NCI-H2081 treated with DMSO at 0.1 percent for 48 hours (cell line): ENCODE measurements around the gene LRAT.
"Not testable (repeated sequence)": the region's sequence is repeated elsewhere in the genome, so short reads cannot be mapped to it uniquely, and the experiment has no call there.

Source experiments
- DNase-seq: peaks from one replicate; lab custom pipeline; 2025; lab: John Stamatoyannopoulos, UW

Gene LRAT

DNA sequence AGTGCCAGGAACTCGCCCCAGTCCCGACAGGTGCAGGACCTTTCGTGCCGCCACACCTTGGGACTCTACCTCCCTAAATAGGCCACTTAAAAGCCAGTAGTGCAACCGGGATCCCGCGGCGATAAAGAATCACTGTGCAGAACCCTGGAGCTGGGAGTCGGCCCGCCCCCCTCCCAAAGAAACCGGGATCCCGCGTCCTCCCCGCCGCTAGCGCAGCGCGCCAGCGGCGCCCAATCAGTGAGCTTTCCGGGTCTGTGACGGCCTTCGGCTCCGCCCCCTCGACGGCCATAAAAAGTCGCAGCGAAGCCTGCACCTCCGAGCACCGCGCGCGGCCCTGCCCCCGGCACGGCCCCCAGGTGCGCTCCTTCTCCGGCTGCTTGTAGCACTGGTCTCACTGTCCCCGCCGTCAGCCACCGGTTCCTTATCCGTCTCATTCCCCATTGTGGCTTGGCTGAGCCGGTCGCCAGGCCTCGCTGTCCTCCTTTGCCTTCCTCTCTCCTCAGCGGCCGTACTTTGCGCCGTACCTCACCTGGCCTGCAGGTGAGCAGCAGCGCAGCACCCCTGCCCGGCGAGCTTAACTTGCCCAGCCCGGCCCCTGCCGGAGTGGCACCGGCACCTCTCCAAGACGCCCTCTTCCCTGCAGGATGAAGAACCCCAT lies at the start of gene LRAT:
LRAT (plus strand) TSS at position 318 of the 658 bp plus-strand sequence; CDS start at position 645, 327 bp downstream.
- DNase-seq = peak; percentile 14

GRCh38 chr4:154707877-154708276 lies 35.9 kb upstream of the LRAT start:
- DNase-seq = no peak

GRCh38 chr4:154709550-154709949 lies 34.2 kb upstream of the LRAT start:
- no peak for DNase-seq

- DNase-seq = no peak
Observed at GRCh38 chr4:154711522-154711921, 32.3 kb upstream of the LRAT start.

DNA sequence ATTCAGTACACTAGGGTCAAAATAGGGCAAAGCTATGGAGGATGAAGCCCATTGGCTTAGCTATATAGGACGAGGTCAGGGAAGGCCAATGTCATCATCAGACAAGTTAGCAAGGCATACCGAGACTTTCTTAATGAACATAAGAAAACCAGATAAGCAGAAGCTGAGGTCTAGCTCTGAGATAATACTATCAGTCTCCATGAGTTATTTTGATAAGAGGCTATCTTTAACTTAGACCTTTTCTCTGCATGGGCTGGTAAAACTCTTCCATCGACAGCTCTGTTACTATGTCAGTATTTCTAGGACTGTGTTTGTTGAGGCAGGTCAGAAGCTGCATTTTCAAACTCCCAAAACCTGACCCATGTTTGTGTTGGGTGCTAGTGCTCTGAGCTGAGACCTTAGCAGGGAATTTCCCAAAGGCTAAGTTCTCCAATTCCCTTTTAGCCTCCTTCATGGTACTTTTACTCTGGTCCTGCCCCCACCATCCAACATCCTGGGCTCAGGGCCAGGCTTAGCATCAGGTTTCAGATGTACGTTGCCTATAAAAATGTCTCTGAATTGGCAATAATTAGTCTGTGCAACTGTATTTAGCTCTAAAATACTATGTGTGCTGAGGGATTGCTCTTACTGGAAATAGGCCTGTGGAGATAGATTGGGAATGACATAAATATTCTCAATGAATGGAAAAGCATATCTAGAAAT lies 29.3 kb upstream of the LRAT start:
- DNase-seq = no peak

DNA sequence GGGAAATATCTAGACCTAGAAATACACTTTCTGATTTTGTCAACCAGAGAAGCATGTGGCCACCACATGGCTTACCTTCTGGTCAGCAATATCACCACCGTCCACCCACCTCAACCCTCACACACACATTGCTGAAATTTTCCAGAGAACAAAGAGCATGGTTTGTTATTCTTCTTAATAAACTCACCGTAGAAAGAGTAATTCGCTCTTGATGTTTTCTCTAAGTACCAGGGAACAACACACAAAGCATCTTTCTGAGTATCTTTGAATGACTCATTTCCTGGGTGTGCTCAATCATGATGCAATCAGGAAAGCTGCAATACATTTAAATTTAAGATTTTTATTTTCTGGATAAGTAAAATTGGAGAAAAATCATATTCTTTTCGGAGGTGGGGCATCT lies 24.7 kb upstream of the LRAT start:
- no peak for DNase-seq

DNA sequence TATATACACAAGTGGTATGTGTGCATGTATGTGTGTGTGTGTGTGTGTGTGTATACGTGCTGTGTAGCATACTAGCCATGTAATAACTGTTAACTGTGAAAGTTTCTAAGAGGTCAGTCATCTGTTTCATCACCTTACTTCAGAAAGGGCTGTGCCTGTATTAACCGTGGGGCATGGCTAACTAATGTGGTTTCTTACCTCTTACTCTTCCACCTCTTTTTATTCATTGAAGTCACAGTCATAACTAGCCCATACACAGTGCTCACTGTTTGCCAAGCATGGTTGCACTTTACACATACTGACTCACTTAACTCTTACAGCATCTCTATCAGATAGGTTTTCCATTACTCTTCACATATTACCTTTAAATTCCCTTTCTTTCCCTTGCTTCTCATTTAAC lies 23.7 kb upstream of the LRAT start:
- DNase-seq = no peak

DNA sequence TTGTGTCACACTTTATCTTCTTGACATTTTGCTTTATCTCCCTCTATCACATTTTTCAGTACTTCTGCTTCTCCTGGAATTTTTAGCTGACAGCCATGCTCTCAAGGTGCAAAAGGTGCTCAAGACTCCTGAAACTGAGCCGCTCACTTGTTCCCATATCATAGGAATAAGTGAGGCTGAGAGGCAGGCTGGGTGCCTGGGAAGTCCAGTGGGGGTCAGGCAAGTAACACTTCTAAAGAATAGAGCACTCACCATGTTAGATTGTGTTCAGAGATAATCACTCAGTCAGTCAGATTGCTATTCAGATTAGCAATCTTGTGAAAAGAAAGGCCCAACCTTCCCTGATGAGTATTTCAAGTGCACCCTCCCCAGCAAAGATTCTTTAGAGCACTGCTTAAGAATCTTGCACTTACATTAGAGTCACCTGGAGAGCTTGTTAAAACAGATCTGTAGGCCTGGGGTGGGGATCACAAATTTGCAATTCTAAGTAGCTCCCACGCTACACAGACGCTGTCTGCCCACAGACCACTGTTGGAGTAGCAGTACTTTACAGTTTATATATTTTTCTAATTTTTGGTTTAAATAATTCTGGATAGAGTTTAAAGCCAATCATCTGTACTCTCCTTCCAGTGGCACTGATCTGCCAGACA lies 23.1 kb upstream of the LRAT start:
- DNase-seq = no peak

- DNase-seq = no peak
Observed at GRCh38 chr4:154722262-154722661, 21.5 kb upstream of the LRAT start.

DNA sequence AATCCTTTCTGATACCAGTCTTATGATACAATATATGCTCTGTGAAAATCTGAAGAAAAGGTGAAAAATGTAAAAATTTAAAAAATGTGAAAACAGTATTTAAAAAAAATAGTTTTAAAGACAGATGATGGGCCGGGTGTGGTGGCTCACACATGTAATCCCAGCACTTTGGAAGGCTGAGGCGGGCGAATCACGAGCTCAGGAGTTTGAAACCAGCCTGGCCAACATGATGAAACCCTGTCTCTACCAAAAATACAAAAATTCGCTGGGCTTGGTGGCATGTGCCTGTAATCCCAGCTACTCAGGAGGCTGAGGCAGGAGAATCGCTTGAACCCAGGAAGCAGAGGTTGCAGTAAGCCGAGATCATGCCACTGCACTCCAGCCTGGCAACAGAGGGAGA lies 20.2 kb upstream of the LRAT start:
- DNase-seq = not testable (repeated sequence)

DNA sequence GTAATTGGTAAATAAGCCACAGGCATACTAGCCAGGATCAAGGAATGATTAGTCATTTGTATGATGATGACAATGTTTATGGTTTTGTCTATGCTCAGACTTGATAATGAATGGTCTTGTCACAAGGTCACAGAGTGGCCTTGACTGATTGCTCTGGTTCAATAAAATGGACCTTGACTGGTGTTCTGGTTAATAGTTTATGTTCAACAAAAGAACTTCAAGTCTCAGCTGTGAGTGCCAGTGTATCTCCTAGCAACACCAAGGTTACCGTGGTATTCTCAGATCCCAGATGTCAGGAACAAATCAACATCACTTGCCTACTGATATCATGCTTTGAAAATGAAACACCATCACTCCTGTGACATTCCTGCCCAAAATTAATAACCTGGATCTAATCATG lies 16.3 kb upstream of the LRAT start:
- DNase-seq = no peak

DNA sequence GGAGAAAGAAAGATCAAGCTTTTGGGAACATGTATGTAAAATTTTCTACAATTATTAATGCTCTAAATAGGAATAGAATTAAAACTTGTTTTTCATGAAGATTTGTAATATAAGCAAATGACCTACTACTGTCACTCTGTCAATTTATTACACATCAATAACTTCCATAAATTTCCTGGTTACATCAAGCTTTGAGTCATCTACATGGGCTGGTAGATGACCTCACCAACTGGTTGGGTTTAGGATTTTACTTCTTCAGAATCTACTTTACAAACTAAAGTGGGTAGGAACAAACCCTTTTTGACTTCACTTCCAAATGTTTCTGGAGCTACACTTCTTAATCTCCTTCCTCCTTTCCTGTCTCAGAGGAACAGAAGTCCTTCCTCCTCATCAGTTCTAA lies 12.0 kb upstream of the LRAT start:
- no peak for DNase-seq

DNA sequence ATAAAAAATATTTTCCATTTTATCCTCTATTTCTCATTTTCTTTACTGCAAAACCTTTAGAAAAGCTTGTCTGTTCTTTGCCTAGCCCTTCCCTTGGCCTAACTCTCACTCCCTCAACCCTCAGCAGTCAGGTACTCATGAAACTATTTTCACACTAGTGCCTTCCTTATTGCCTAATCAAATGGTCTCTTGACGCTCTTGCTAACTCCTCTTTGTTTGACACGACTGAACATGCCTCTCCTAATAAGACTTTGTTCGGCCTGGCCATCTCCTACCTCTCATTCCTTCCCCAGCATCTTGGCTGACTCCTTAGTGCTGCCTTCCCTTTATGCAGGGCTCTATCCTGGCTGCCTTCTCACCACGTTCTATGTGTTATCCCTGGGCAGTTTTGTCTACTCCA lies 11.1 kb upstream of the LRAT start:
- no peak for DNase-seq

DNA sequence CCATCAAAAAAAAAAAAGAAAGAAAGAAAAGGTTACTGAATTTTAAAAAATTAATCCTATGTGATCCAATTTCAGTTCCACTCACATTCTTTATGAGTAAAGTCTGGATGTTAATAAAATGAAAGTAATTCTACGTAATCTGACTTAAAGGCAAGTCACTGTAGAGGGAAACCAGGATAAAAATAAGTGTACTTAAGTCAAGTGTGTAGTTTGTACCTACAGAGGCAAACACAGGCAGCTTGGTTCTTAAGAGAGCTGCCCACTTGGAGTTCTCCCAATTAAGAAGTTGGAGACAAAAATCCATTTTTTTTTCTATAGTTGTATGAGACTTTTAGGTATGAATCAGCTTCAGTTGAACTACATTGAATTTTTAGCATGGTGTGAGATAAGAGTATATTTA lies 7.0 kb upstream of the LRAT start:
- DNase-seq = no peak

DNA sequence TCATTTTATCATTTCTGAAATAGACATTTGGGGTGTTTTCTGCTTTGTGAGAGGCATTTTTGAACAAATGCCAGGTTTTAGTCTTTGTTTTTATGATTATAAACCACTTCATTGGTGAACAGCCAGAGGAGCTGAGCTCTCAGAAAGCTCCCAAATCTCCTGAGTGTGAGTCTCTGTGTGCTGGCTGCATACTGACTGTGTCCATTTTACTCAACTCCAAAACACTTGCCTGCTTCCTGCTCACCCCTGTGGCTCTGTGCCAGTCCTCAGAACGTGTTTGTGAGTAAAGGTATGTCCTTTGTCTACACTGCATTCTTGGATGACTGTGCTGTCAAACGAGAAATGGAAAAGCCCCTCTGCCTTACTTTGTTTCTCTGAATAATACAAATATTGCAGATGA lies 5.4 kb upstream of the LRAT start:
- DNase-seq = no peak

GRCh38 chr4:154739111-154739510 lies 4.7 kb upstream of the LRAT start:
- DNase-seq = no peak

DNA sequence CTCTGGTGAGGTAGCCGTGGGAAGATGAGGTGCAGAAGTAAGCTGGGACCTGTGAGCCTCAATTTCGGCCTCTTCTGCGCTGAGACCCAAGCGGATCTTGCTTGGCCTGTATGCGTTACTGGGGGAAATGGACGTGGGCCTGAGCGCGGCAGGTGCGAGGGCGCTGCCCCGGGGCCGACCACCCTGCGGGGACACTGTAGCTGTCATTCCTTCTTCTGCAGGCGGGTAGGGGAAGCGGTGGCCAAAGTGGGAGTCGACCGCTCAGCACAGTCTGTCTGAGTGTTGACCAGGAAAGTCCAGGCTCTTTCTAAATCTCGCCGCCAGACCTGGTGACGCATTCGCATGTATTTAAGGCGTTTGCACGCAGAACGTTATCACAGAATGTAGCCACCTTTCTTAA lies 3.3 kb upstream of the LRAT start:
- no peak for DNase-seq

- DNase-seq = no peak
Observed at GRCh38 chr4:154741131-154741665, 2.6 kb upstream of the LRAT start.

- DNase-seq = no peak
Observed at GRCh38 chr4:154741922-154742850, 1.6 kb upstream of the LRAT start.

DNA sequence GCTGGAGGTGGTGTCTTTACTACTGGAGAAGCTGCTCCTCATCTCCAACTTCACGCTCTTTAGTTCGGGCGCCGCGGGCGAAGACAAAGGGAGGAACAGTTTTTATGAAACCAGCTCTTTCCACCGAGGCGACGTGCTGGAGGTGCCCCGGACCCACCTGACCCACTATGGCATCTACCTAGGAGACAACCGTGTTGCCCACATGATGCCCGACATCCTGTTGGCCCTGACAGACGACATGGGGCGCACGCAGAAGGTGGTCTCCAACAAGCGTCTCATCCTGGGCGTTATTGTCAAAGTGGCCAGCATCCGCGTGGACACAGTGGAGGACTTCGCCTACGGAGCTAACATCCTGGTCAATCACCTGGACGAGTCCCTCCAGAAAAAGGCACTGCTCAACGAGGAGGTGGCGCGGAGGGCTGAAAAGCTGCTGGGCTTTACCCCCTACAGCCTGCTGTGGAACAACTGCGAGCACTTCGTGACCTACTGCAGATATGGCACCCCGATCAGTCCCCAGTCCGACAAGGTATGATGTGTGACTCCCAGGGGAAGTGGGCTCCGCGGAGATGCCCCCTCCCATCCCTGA lies 634 bp downstream of the LRAT start:
- no peak for DNase-seq

GRCh38 chr4:154757713-154758112 lies 13.9 kb downstream of the LRAT start:
- DNase-seq = no peak

GRCh38 chr4:154760895-154761294 lies 17.1 kb downstream of the LRAT start:
- no peak for DNase-seq
